NB4 (cell line): ENCODE measurements around the gene CHST13.

ENCODE experiments used
- DNase-seq: peaks from one replicate; pipeline ENCODE4 v3.0.0; 2010; ENCODE audit warnings: low read depth
- H3K4me3 ChIP-seq: one replicate; pipeline ENCODE4 v1.5.1; 2011; ENCODE audit warnings: mild to moderate bottlenecking, low read depth, low read length, moderate library complexity
- MYC ChIP-seq: IDR thresholded peaks from 2 replicates; pipeline ENCODE4 v1.6.1; 2011; ENCODE audit warnings: low read depth, low read length
- POLR2A ChIP-seq: IDR thresholded peaks from 2 replicates; pipeline ENCODE4 v1.6.1; 2011; ENCODE audit warnings: mild to moderate bottlenecking; ENCODE audit not compliant: insufficient read length; ENCODE audit errors: extremely low read depth
- TF ChIP-seq, protein P1 (sequence below): IDR thresholded peaks from one replicate; pipeline ENCODE4 v1.5.1; 2012; ENCODE audit warnings: low read depth, low read length
- TF ChIP-seq, protein P2 (sequence below): IDR thresholded peaks from 2 replicates; pipeline ENCODE4 v1.6.1; 2011; ENCODE audit warnings: low read depth, low read length

CHST13 gene

DNA sequence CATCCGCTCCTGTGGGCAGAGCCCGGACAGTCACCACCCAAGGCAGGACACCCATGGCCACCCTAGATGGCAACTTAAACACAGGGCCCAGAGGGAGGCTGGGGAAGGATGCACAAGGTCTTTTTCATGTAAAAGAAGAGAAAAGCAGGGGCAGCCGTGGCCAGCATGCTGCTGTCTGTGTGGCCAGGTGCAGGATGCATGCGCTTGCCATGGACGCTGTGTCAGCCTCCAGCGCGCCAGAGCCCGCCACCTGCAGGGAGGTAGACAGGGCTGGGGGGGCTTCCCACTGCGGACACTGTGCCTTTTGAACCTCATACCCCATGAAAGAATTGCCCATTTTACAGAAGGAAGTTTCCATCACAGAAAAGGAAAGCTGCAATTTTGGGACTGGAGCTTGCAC, 24.6 kb upstream of the CHST13 start:
- no peak for DNase-seq
- no peak for TF ChIP-seq POLR2A
- TF ChIP-seq, protein P1, sequence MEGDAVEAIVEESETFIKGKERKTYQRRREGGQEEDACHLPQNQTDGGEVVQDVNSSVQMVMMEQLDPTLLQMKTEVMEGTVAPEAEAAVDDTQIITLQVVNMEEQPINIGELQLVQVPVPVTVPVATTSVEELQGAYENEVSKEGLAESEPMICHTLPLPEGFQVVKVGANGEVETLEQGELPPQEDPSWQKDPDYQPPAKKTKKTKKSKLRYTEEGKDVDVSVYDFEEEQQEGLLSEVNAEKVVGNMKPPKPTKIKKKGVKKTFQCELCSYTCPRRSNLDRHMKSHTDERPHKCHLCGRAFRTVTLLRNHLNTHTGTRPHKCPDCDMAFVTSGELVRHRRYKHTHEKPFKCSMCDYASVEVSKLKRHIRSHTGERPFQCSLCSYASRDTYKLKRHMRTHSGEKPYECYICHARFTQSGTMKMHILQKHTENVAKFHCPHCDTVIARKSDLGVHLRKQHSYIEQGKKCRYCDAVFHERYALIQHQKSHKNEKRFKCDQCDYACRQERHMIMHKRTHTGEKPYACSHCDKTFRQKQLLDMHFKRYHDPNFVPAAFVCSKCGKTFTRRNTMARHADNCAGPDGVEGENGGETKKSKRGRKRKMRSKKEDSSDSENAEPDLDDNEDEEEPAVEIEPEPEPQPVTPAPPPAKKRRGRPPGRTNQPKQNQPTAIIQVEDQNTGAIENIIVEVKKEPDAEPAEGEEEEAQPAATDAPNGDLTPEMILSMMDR = no peak
- TF ChIP-seq MYC = no peak
- TF ChIP-seq, protein P2, sequence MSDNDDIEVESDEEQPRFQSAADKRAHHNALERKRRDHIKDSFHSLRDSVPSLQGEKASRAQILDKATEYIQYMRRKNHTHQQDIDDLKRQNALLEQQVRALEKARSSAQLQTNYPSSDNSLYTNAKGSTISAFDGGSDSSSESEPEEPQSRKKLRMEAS = no peak
- no peak overlapping the region for H3K4me3 ChIP-seq

DNA sequence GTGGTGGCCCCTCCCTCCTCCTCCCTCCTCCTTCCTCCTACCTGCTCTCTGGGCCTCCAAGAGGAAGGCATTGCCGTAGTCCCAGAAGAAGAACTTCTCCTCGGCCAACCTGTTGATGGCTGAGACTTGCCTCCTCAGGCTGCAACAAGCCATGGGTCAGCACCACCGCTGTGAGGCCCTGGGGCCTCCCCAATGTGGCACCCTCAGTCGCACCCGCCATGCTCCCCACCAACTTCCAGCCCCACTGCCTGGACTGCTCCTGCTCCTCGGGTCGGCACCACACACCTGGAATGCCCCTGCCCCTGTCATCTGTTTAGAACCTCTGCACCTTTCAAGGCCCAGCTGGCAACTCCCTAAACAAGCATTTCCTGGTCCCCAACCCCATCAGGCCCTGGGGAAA, 23.9 kb upstream of the CHST13 start:
- TF ChIP-seq, protein P2 = no peak
- TF ChIP-seq POLR2A (no peak), MYC (no peak)
- TF ChIP-seq, protein P1 = no peak
- no peak for DNase-seq
- H3K4me3 ChIP-seq = no peak overlapping the region

DNA sequence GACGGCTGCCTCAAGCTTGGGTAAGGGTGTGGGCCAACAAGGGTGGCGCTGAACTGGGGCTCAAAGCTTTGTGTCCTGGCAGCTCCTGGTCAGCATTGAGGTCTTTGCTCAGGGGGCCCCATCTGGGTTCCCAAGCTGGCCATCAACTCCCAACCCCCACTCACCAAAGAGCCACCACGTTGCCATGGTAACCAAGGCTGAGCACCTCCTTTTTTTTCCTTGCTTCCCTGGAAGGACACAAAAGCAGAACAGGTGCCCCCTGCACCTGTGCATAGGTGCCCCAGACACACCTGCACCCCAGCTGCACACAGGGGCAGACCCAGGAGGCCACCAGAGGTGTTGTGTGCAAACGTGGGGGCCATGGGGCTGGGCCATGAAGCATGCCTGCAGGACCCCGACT, 22.9 kb upstream of the CHST13 start:
- DNase-seq = no peak
- no peak for TF ChIP-seq POLR2A
- TF ChIP-seq, protein P2 = no peak
- no peak for TF ChIP-seq MYC
- TF ChIP-seq, protein P1 = no peak
- no peak overlapping the region for H3K4me3 ChIP-seq

DNA sequence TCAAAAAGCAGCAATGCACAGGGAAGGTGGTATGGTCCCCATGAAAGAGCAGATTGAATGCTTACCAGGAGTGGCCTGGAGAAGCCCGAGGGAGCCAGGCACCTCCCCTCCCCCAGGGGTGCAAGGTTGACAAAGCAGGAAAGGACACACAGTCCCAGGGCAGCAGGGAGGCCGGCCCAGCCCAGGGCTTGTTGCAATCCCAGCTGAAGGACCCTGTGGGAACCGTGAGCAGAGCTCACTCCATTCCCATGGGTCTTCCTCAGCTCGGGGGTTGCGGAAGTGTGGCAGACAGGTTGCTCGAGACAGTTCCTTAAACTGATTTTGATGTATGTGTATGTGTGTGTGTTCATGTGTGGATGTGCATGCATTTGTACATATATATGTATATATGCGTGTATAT, 22.2 kb upstream of the CHST13 start:
- no peak overlapping the region for H3K4me3 ChIP-seq
- peak; percentile 84 for DNase-seq
- no peak for TF ChIP-seq POLR2A
- TF ChIP-seq, protein P1 = no peak
- TF ChIP-seq, protein P2 = no peak
- no peak for TF ChIP-seq MYC

DNA sequence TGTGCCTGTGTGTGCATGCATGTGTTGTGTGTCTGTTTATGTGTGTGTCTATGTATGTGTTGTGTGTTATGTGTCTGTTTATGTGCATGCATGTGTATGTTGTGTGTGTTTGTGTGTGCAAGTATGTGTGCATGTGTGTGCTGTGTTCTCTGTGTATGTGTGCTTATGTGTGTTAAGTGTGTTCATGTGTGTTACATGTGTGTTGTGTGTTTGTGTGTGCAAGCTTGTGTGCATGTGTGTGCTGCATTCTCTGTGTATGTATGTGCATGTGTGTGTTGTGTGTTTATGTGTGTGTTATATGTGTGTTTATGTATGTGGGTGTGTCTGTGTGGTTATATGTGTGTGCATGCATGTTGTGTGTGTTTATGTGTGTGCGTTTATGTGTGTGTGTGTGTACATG, 21.3 kb upstream of the CHST13 start:
- no peak overlapping the region for H3K4me3 ChIP-seq
- TF ChIP-seq, protein P1 = no peak
- TF ChIP-seq MYC (no peak), POLR2A (no peak)
- TF ChIP-seq, protein P2 = no peak
- no peak for DNase-seq

DNA sequence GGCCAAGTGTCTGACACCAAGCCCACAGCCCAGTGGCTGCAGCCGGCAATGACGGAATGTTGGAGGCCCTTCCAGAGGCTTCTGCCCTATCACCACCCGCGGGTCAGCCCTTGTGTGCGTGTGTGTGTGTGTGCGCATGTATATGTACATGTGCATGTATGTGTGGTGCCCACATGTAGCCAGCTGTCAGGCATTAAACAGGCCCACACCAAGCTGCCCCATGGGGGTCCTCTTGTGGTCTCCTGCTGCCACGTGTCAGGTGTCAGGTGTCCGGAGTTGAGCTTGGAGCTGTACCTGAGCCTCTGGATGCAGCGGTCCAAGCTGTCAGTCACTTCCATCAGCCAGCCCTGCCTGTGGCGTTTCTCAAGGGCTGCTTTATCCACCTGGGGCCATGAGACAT, 20.3 kb upstream of the CHST13 start:
- no peak overlapping the region for H3K4me3 ChIP-seq
- TF ChIP-seq, protein P2 = no peak
- TF ChIP-seq, protein P1 = no peak
- no peak for TF ChIP-seq POLR2A
- TF ChIP-seq MYC = no peak
- DNase-seq = no peak
